ENCODE results near the gene MZF1. TPM values are rescaled to one million over a fixed set of nuclear protein-coding genes. Genes with fewer than 3 reads are reported as not detected.
"Not testable (repeated sequence)": the region's sequence is repeated elsewhere in the genome, so short reads cannot be mapped to it uniquely, and the experiment has no call there.

Gene MZF1
- 21.6 TPM for total RNA-seq

DNA sequence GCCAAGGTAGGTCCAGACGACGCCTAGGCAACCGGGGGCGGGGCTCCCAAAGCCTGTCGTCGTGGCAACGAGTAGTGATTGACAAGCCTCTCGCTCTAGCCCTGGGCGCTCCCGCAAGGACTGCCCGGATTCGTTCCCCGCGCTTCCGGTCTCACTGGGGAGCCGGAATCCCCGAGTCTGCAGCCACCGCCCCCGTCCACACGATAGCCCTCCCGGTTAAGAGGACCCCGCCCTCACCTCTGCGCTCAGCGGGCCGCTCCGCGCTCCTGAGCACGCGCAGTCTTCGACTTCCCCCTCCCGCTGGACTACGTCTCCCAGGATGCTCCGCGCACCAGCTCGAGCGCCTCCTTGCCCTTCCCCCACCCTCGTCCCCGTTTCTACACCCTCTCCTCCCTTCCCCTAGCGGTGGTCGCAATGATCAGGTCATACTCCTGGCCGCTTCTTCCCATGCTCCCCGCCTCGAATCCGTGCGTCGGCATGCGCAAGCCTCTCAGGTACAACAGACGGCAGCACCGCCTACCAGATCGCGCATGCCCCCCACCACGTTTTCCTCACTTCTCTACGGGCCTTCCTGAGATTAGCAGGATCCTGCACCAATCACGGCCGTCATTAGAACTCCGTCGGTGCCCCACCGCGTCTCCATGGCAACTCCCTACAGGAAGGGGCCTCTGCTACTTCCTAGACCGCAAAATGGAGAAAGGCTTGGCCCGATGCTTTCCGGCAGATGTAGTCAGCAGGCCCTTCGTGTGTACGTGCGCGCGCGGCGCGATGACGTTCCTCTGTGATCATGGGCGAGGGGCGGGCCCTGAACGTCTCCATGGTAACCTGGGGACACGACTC is at the start of gene MZF1:
TSS of gene MZF1 (minus strand) at position 518 of the 840 bp plus-strand sequence. CDS start 1,946 bp downstream, outside the sequence.
- DNase-seq, result peak; percentile 100

- not testable (repeated sequence) for DNase-seq
These were observed 34.1 kb upstream of the MZF1 start for GRCh38 chr19:58607213-58607612.

- not testable (repeated sequence) for DNase-seq
These were observed 33.2 kb upstream of the MZF1 start for GRCh38 chr19:58606251-58606896.

GRCh38 chr19:58586133-58586765 is 13.1 kb upstream of the MZF1 start:
- DNase-seq, result no peak

DNA sequence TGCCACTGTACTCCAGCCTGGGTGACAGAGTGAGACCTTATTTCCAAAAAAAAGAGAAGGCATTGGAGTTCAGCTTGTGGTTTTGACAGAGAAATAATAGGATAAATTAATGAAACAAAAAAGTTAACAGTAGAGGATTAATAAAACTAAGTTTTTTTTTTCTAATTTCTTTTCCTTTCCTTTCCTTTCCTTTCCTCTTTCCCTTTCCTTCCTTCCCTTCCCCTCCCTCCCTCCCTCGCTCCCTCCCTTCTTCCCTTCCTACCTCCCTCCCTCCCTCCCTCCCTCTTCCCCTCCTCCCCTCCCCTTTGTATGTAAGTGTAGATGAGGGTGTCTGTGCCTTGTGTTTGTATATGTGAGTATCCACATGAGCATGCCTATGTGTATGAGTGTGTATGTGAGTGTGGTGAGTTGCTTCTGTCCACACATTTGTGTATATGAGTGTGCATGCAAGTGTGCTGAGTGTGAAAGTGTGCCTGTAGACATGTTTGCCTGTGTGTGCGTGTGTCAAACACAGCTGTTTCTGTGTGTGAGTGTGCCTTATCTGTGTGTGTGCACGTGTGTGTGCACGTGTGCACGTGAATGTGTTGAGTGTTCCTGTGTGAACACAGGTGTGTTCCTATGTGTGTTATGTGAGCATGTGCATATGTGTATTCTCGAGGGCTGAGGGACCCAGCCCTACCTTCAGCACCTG is 12.5 kb upstream of the MZF1 start:
- DNase-seq, result no peak

GRCh38 chr19:58584498-58585441 is 11.6 kb upstream of the MZF1 start:
- no peak for DNase-seq

DNA sequence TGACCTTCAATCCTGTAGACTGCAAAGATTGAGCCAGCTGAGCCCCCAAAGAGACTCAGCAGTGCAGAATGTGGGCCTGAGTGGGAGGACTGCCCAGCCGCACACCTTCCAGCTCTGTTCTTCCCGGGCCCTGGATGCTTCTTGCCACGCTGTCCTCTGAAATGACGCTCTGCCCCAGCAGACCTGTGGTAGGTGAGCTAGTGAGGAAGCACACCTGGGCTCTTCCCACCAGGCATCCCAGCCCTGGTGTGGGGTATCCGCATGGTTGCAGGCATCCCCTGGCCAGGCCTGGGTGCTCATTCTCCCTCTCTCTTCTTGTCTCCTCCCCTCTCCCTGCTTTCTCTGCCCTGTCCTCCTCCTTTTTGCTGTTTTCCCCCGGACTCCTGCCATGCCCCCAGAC is 9.8 kb upstream of the MZF1 start:
- no peak for DNase-seq

DNA sequence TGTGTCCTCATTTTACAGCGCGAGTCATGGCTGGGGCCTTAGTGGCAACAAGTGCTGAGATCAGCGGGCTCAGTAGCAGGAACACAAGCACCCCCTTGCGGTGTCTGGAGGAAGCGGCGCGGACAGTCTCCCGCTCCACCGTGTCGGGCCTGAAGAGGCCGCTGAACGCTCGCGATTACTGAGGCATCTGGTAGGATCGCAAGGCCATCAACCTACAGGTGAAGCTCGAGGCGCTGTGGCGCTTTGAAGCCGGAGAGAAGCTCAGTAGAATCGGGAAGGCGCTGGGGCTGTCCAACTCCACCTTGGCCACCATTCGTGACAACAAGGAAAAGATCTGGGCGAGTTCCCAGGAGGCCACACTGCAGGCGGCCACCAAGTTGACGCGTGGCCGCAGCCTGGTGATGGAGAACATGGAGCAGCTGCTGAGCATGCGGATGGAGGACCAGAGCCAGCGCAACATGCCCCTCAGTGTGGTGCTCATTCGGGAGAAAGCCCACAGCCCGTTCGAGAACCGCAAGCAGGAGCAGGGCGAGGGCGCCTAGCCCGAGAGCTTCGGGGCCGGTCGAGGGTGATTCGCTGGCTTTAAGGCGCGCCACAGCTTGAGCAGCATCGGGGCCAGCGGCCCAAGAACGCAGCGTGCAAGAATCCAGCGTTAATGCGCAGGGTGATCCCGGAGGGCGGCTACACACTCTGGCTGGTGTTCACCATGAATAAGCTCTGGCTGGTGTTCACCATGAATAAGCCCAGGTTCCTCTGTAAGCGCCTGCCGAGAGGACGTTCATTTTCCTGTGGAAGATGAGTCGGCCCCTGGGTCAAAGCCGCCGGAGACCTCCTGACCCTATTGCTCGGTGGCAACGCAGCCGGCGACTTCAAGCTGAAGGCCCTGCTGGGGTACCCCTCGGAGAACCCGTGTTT is 8.3 kb upstream of the MZF1 start:
- peak; percentile 90 for DNase-seq

- no peak for DNase-seq
These were observed 6.5 kb upstream of the MZF1 start for GRCh38 chr19:58579473-58580142.

DNA sequence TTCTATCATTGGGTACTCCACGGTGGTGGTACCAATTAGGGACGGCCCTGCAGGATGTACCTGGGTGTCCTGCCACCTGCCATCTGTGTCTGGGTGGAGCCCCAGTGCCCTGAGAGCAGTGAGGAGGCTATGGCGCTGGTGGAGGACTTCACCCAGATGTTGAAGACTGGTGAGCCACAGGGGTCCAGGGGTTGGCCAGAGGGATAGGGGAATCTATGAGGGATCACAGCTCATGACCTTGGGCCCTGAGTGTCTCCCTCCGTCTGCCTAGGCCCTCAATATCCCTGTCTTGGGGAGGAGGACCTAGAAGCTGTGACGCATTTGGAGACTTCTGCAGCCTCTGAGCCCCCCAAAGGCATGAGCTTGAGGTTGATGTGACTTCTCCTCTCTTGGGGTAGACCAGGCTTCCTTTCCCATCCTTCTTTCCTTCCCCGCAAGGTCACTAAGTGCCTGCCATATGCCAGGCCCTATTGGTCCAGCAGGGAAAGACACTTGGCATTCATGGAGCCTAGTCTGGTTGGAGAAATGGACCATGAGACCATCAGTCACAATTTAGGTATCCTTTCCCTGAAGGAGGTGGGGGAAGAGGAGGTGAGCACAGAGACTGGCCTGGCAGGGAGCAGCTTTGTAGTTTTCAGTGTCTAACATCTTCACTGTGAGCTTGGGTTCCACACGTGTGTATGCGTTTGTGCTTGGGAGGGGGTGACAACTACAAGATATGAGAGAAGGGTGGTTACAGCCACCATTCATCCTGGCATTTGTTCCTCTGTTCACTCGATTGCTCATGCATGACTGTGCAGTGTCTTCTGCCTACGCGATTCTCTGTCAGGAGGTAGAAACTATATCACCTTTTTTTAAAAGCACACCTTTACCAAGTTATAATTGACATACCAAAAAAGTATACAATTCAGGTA is 5.1 kb upstream of the MZF1 start:
- no peak for DNase-seq

GRCh38 chr19:58577581-58577980 is 4.4 kb upstream of the MZF1 start:
- not testable (repeated sequence) for DNase-seq

GRCh38 chr19:58575183-58576041 is 2.3 kb upstream of the MZF1 start:
- DNase-seq, result peak; percentile 97

- no peak for DNase-seq
These were observed 576 bp upstream of the MZF1 start for GRCh38 chr19:58573658-58574164.

DNA sequence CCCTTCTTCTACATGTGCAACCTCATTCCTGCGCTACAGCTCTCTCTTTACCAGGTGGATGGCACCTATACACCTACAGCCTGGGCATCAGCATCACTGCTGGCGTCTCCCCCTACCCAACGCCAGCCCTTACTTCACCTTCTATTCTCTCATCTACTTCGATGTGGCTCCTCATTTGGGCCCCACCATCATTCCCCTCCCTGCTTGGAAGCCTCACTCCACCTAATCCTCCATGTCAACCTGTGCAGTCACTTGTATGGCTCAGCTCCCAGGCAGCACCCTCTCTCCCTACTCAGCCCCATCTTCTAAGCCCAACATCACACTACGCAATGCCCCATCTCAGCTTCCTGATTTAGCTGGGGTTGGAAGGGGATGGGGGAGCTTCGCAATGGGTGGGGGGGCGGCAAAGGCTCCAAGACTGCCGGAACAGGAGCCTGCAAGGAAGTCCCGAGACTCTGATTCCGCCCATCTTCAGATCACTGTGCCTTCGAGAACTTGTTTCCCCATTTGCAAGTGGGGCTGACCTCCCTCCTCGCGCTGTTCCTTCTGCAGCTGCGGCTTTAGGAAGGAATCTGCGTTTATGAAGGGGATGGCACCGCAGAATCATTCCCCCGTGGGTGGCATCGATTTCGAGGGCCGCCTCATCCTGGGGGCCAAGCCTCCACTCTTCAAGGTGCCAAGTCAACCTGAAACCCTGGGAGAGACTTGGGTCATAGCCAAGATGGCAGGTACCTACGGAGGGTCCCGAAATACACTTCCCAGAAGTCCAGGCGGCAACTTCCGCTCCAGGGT is 913 bp downstream of the MZF1 start:
- DNase-seq, result no peak

GRCh38 chr19:58571575-58571947 is 1.6 kb downstream of the MZF1 start:
- no peak for DNase-seq

GRCh38 chr19:58570770-58571574 is 2.2 kb downstream of the MZF1 start:
- no peak for DNase-seq

Measured in tongue (tissue), 2 donors.